ENCODE results near the gene TTBK2. TPM values are rescaled to one million over a fixed set of nuclear protein-coding genes. Genes with fewer than 3 reads are reported as not detected.

Gene TTBK2
- total and polyA plus RNA-seq, 2 donors (not counting 1 experiment from before 2014, with no cell fraction given), result 4.3 to 39.6 TPM

GRCh38 chr15:42692536-42692935 is 228.0 kb downstream of the TTBK2 start:
- Histone ChIP-seq H3K4me3 (ENCODE audit: control extremely low read depth in 1 of 5, extremely low read depth in 1 of 5, insufficient read depth in 1 of 5, low read depth in 2 of 5, low read length in 4 of 5) (no peak overlapping the region), H3K4me2 (replicated peaks; ENCODE audit: low read depth, low read length, poor library complexity, severe bottlenecking) (no peak overlapping the region), H2AFZ (ENCODE audit: insufficient read depth, low read depth, low read length, poor library complexity, severe bottlenecking) (no peak overlapping the region), H4K20me1 (ENCODE audit: control insufficient read depth, insufficient read depth, low read length, poor library complexity, severe bottlenecking) (no peaks in the 10 kb centered on the region), H3K27me3 (replicated peaks in 1 of 4; ENCODE audit: control extremely low read depth in 1 of 4, control insufficient read depth in 3 of 4, insufficient read depth in 4 of 4, low read length in 3 of 4) (no peaks in the 10 kb centered on the region), H3K36me3 (replicated peaks in 1 of 2; ENCODE audit: control extremely low read depth in 1 of 2, control insufficient read depth in 1 of 2, extremely low read depth in 1 of 2, insufficient read depth in 2 of 2, low read length in 1 of 2) (peaks cover 0 to 3% of the 10 kb centered on the region in 2 experiments), H3K4me1 (ENCODE audit: control insufficient read depth in 2 of 2, insufficient read depth in 2 of 2, low read length in 2 of 2) (no peaks in the 10 kb centered on the region), H3K79me2 (ENCODE audit: control insufficient read depth, insufficient read depth, low read length) (no peaks in the 10 kb centered on the region), H3K9ac (ENCODE audit: low read length) (no peak overlapping the region), H3K9me3 (ENCODE audit: control extremely low read depth in 1 of 3, control insufficient read depth in 2 of 3, insufficient read depth in 1 of 3, low read length in 2 of 3) (no peaks in the 10 kb centered on the region), H3K27ac (ENCODE audit: low read length in 2 of 2) (no peak overlapping the region)
- Mint-ChIP-seq H3K27ac (no peak overlapping the region), H3K4me1 (no peaks in the 10 kb centered on the region), H3K4me3 (no peak overlapping the region), H3K9me3 (ENCODE audit: insufficient read depth) (no peaks in the 10 kb centered on the region), H3K27me3 (no peaks in the 10 kb centered on the region)
- POLR2A ChIA-PET, result no interaction called here
- CTCF ChIA-PET, result no interaction called here
- TF ChIP-seq CTCF (IDR thresholded peaks at IDR 0.05), result no peak
- no peak for TF ChIP-seq EZH2 (IDR thresholded peaks at IDR 0.05; ENCODE audit: borderline replicate concordance, insufficient read depth, low read depth, low read length, poor library complexity, severe bottlenecking)
- no peak for DNase-seq
- ATAC-seq (ENCODE audit: low read depth), result no peak
- WGBS (ENCODE audit: insufficient coverage), result no CpG with 5 or more reads among the region's 1 CpG
- intact Hi-C loops (cut with micrococcal nuclease), result no loop called here

GRCh38 chr15:42691770-42692169 is 228.8 kb downstream of the TTBK2 start:
- no peaks in the 10 kb centered on the region for H3K4me1 Mint-ChIP-seq
- Histone ChIP-seq H4K20me1 (ENCODE audit: control insufficient read depth, insufficient read depth, low read length, poor library complexity, severe bottlenecking) (no peaks in the 10 kb centered on the region), H3K9me3 (ENCODE audit: control extremely low read depth in 1 of 3, control insufficient read depth in 2 of 3, insufficient read depth in 1 of 3, low read length in 2 of 3) (no peaks in the 10 kb centered on the region), H2AFZ (ENCODE audit: insufficient read depth, low read depth, low read length, poor library complexity, severe bottlenecking) (no peak overlapping the region), H3K4me3 (ENCODE audit: control extremely low read depth in 1 of 5, extremely low read depth in 1 of 5, insufficient read depth in 1 of 5, low read depth in 2 of 5, low read length in 4 of 5) (no peak overlapping the region), H3K4me2 (replicated peaks; ENCODE audit: low read depth, low read length, poor library complexity, severe bottlenecking) (no peak overlapping the region), H3K9ac (ENCODE audit: low read length) (no peak overlapping the region), H3K36me3 (replicated peaks in 1 of 2; ENCODE audit: control extremely low read depth in 1 of 2, control insufficient read depth in 1 of 2, extremely low read depth in 1 of 2, insufficient read depth in 2 of 2, low read length in 1 of 2) (peaks cover 0 to 6% of the 10 kb centered on the region in 2 experiments), H3K79me2 (ENCODE audit: control insufficient read depth, insufficient read depth, low read length) (no peaks in the 10 kb centered on the region), H3K4me1 (ENCODE audit: control insufficient read depth in 2 of 2, insufficient read depth in 2 of 2, low read length in 2 of 2) (no peaks in the 10 kb centered on the region), H3K27me3 (replicated peaks in 1 of 4; ENCODE audit: control extremely low read depth in 1 of 4, control insufficient read depth in 3 of 4, insufficient read depth in 4 of 4, low read length in 3 of 4) (no peaks in the 10 kb centered on the region), H3K27ac (ENCODE audit: low read length in 2 of 2) (no peak overlapping the region)
- CTCF ChIA-PET, result no interaction called here
- no peaks in the 10 kb centered on the region for H3K9me3 Mint-ChIP-seq (ENCODE audit: insufficient read depth)
- H3K27me3 Mint-ChIP-seq, result no peaks in the 10 kb centered on the region
- intact Hi-C loops (cut with micrococcal nuclease), result no loop called here
- POLR2A ChIA-PET, result no interaction called here
- DNase-seq, result no peak
- H3K4me3 Mint-ChIP-seq, result no peak overlapping the region
- no peak overlapping the region for H3K27ac Mint-ChIP-seq
- no peak for ATAC-seq (ENCODE audit: low read depth)
- TF ChIP-seq CTCF (IDR thresholded peaks at IDR 0.05) (no peak), EZH2 (IDR thresholded peaks at IDR 0.05; ENCODE audit: borderline replicate concordance, insufficient read depth, low read depth, low read length, poor library complexity, severe bottlenecking) (no peak)
- 94% methylated on average over 9 of the region's 9 CpGs for WGBS (ENCODE audit: insufficient coverage)

All from B cell (primary cell).